Calu3 (cell line): ENCODE measurements around the gene ADD3. TPM values are rescaled to one million over a fixed set of nuclear protein-coding genes. Genes with fewer than 3 reads are reported as not detected.

Experiments used
- BruUV-seq: library from RNA; stranded (reverse); fragments of 400-500 nt; replicated peaks from 2 replicates; lab custom pipeline; 2021; lab: Mats Ljungman, UMichigan
- CTCF ChIA-PET: fragments of 300-600 bp; sonication (Branson Sonifier 250); formaldehyde crosslinking; loops from one replicate; lab custom pipeline; 2022; ENCODE audit warnings: antibody characterized with exemption; lab: Charles Lee
- DNase-seq: peaks from one replicate; pipeline ENCODE4 v3.0.0; 2022
- H3K27ac Mint-ChIP-seq: one replicate; pipeline ENCODE4 v1.8.0; 2022; ENCODE audit warnings: mixed read lengths; ENCODE audit not compliant: unreplicated experiment
- H3K27me3 Mint-ChIP-seq: one replicate; pipeline ENCODE4 v1.8.0; 2022; ENCODE audit warnings: mixed read lengths; ENCODE audit not compliant: unreplicated experiment
- H3K36me3 Mint-ChIP-seq: one replicate; pipeline ENCODE4 v1.8.0; 2022; ENCODE audit warnings: mild to moderate bottlenecking, moderate library complexity, mixed read lengths; ENCODE audit not compliant: insufficient read depth, unreplicated experiment
- H3K4me1 Mint-ChIP-seq: one replicate; pipeline ENCODE4 v1.8.0; 2022; ENCODE audit warnings: mild to moderate bottlenecking, low read depth, mixed read lengths; ENCODE audit not compliant: unreplicated experiment
- H3K4me3 Mint-ChIP-seq: one replicate; pipeline ENCODE4 v1.8.0; 2022; ENCODE audit warnings: mild to moderate bottlenecking, low read depth, moderate library complexity, mixed read lengths; ENCODE audit not compliant: unreplicated experiment
- H3K9me3 Mint-ChIP-seq: one replicate; pipeline ENCODE4 v1.8.0; 2022; ENCODE audit warnings: low read depth, mixed read lengths; ENCODE audit not compliant: unreplicated experiment
- intact Hi-C: fragments of 100-400 bp; cut with micrococcal nuclease; formaldehyde crosslinking; loops from one replicate; pipeline ENCODE4 v1.10.0; 2022; ENCODE audit not compliant: unreplicated experiment
- total RNA-seq: library from RNA; stranded (reverse); gene quantifications from 2 replicates; pipeline ENCODE4 v1.2.3, GENCODE V29; 2022
- TF ChIP-seq, protein P1 (sequence below): fragments of 200-600 bp; IDR thresholded peaks from one replicate; pipeline ENCODE4 v1.8.0; 2022; ENCODE audit warnings: antibody characterized with exemption; ENCODE audit not compliant: unreplicated experiment

ADD3 gene
- total RNA-seq, 1 experiment from 2014 or later, result 64.4 TPM

DNA sequence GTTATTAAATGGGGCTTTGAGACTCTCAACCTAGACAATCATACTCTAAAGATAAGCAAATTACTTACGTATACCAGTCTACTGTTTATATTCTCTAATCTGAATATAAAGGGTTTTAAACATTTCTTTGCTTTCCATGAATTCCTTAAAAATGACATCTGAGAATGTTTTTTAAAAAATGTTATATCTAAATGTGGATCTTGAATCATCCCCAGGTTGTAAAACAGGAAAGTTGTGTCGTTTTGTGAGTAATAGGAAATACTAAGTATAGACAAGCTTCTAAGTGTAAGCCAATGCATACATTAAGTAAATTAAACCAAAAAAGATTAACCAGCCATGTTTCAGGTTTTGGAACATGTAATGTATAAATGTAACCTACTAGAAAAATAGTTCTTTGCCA lies 26.8 kb downstream of the ADD3 start:
- H3K4me1 Mint-ChIP-seq, result peaks cover 18% of the 10 kb centered on the region

DNA sequence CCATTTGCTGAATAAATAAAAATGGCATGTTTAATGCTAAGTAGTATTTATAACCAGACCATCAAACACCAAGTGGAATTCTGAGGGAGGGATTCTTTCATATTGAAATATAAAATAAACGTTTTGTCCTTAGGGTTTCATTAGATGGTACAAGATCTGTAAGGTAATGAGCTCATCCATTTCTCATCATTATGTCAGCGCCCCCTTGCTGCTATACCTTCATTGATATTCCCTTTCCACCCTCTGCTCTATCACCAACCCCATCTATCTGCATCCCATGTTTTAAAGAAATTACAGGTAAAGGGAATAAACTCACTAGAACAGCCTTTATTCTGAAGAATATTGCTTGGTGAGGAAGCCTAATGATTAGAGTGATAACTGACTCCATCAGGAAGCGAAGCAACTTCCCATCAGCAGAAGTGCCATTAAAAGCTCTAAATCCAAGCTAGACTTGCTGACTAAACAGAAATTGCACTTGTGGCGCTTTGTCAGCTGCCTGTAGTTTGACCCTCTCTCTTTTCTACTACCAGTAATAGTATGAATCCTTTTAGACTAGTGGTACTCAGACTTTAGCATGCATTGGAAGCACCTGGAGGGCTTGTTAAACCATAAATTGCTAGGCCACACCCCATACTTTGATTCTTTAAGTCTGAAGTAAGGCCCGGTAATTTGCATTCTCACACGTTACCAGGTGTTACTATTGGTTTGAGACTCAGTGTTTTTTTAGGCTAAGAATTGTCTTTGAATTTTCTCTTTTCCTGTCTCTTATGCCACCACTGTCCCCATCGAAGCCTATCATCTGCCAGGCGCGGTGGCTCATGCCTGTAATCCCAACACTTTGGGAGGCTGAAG lies 27.5 kb downstream of the ADD3 start:
- Mint-ChIP-seq H3K9me3 (no peaks in the 10 kb centered on the region), H3K4me3 (no peak overlapping the region), H3K36me3 (no peaks in the 10 kb centered on the region), H3K27me3 (no peaks in the 10 kb centered on the region), H3K4me1 (peaks cover 25% of the 10 kb centered on the region), H3K27ac (no peak overlapping the region)
- TF ChIP-seq, protein P1, sequence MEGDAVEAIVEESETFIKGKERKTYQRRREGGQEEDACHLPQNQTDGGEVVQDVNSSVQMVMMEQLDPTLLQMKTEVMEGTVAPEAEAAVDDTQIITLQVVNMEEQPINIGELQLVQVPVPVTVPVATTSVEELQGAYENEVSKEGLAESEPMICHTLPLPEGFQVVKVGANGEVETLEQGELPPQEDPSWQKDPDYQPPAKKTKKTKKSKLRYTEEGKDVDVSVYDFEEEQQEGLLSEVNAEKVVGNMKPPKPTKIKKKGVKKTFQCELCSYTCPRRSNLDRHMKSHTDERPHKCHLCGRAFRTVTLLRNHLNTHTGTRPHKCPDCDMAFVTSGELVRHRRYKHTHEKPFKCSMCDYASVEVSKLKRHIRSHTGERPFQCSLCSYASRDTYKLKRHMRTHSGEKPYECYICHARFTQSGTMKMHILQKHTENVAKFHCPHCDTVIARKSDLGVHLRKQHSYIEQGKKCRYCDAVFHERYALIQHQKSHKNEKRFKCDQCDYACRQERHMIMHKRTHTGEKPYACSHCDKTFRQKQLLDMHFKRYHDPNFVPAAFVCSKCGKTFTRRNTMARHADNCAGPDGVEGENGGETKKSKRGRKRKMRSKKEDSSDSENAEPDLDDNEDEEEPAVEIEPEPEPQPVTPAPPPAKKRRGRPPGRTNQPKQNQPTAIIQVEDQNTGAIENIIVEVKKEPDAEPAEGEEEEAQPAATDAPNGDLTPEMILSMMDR, result no peak
- CTCF ChIA-PET, result interaction anchor here (0.7 kb wide), 1 partner anchor 151 kb away, joined by 4 read pairs; no protein-coding TSS in a partner anchor
- no TSS peak for BruUV-seq
- no peak for DNase-seq
- intact Hi-C loops, result no loop called here

More for the DNA sequence above, 26.8 kb downstream of the ADD3 start:
- CTCF ChIA-PET, result interaction anchor here (0.7 kb wide), 1 partner anchor 150 kb away, joined by 4 read pairs; no protein-coding TSS in a partner anchor
- Mint-ChIP-seq H3K4me3 (no peak overlapping the region), H3K9me3 (no peaks in the 10 kb centered on the region), H3K36me3 (no peaks in the 10 kb centered on the region), H3K27me3 (no peaks in the 10 kb centered on the region), H3K27ac (no peak overlapping the region)
- intact Hi-C loops, result no loop called here
- no TSS peak for BruUV-seq
- no peak for DNase-seq
- TF ChIP-seq, protein P1, result no peak

DNA sequence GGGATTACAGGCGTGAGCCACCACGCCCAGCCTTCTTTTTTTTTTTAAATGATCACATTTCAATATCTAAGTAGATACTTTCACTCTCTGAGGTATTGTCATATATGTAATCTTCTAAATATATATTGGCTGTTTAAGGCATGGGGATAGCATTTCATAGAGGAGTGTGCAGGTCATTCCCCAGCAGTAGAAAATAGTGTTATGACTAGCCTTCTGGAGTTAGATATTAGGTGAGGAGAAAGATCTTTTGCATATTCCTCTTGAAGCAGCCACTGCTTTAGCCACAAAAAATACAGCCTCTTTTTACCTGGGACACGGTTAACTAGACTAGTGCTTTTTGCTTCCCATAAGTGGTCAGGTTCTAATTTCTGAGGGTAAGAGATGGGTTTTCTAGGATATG lies 28.9 kb downstream of the ADD3 start:
- DNase-seq, result no peak
- no peaks in the 10 kb centered on the region for H3K27me3 Mint-ChIP-seq
- CTCF ChIA-PET, result no interaction called here
- peaks cover 38% of the 10 kb centered on the region for H3K4me1 Mint-ChIP-seq
- no TSS peak for BruUV-seq
- H3K9me3 Mint-ChIP-seq, result no peaks in the 10 kb centered on the region
- intact Hi-C loops, result no loop called here
- H3K4me3 Mint-ChIP-seq, result no peak overlapping the region
- TF ChIP-seq, protein P1, result no peak
- H3K27ac Mint-ChIP-seq, result no peak overlapping the region
- H3K36me3 Mint-ChIP-seq, result no peaks in the 10 kb centered on the region

DNA sequence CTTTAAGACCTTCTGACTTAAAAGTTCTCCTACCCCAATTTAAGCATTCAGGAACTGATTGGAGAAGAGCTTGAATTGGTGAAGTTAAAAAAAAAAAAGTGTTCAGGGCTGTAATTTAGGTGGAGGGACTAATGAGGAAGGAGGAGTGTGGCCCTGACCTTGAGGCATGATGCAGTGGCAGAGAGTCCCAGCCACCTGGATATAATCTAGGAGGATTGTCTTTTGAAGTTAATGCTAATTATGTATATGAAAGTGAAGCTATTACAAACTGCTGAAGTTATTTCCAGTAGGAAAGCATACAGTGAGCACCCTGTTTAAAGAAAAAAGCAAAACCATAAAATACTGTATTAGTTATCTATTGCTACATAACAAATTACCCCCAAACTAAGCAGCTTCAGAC lies 31.5 kb downstream of the ADD3 start:
- no peaks in the 10 kb centered on the region for H3K27me3 Mint-ChIP-seq
- no peaks in the 10 kb centered on the region for H3K36me3 Mint-ChIP-seq
- H3K27ac Mint-ChIP-seq, result no peak overlapping the region
- intact Hi-C loops, result no loop called here
- CTCF ChIA-PET, result no interaction called here
- TF ChIP-seq, protein P1, result no peak
- no peak for DNase-seq
- no peaks in the 10 kb centered on the region for H3K9me3 Mint-ChIP-seq
- BruUV-seq, result no TSS peak
- H3K4me1 Mint-ChIP-seq, result peaks cover 29% of the 10 kb centered on the region
- no peak overlapping the region for H3K4me3 Mint-ChIP-seq
